Measurements from ENCODE around the gene DNAAF8. TPM values are rescaled to one million over a fixed set of nuclear protein-coding genes. Genes with fewer than 3 reads are reported as not detected.

The DNAAF8 gene
- total RNA-seq, 1 experiment from 2014 or later: 2.4 TPM

GRCh38 chr16:4693956-4694641, 40.2 kb upstream of the DNAAF8 start:
- H3K9me3 ChIP-seq (ENCODE audit: insufficient read depth, low read depth): no peaks in the 10 kb centered on the region
- peaks cover 3% of the 10 kb centered on the region; the same call in 1 of the 2 replicates for H3K79me2 ChIP-seq (ENCODE audit: low read depth)
- peaks cover 3% of the 10 kb centered on the region; the same call in 1 of the 2 replicates for H4K20me1 ChIP-seq (ENCODE audit: insufficient read depth)
- POLR2A ChIA-PET (ENCODE audit: unreplicated experiment): interaction anchor here (0.6 kb wide), 1 partner anchor 92 kb away, joined by 14 read pairs; no protein-coding TSS in a partner anchor
- 0 out of 2 replicates have a peak overlapping the region, but pooled peaks have one; percentile 16 for H3K27ac ChIP-seq
- CTCF ChIA-PET: interaction anchor here (0.6 kb wide), 1 partner anchor 384 kb away, joined by 6 read pairs; no protein-coding TSS in a partner anchor
- peak in 1 of 2 experiments; percentile 54 for DNase-seq
- intact Hi-C loops (cut with micrococcal nuclease; ENCODE audit: unreplicated experiment): no loop called here
- peak overlapping the region; percentile 90 for H3K4me3 ChIP-seq
- no peaks in the 10 kb centered on the region for H3K27me3 ChIP-seq (ENCODE audit: insufficient read depth, low read depth)
- peak overlapping the region; percentile 69 for H2AFZ ChIP-seq
- peaks cover 4% of the 10 kb centered on the region; the same call in 1 of the 2 replicates for H3F3A ChIP-seq (ENCODE audit: insufficient read depth, low read depth)
- H3K4me2 ChIP-seq: peak overlapping the region; percentile 78
- BruUV-seq (replicated peaks): no TSS peak
- TF ChIP-seq CTCF (conservative IDR thresholded peaks at IDR 0.05): no peak
- TF ChIP-seq EZH2 (IDR thresholded peaks at IDR 0.05; ENCODE audit: low read depth): no peak
- peaks cover 10% of the 10 kb centered on the region; the same call in 1 of the 2 replicates for H3K4me1 ChIP-seq (replicated peaks; ENCODE audit: insufficient read depth)
- H3K36me3 ChIP-seq (ENCODE audit: low read depth): no peaks in the 10 kb centered on the region
- H3K9me2 ChIP-seq (ENCODE audit: insufficient read depth): no peaks in the 10 kb centered on the region

- Histone ChIP-seq H3K36me3 (ENCODE audit: low read depth) (no peaks in the 10 kb centered on the region), H3K9me2 (ENCODE audit: insufficient read depth) (no peaks in the 10 kb centered on the region), H3K4me3 (peak overlapping the region; percentile 90; the same call in 1 of the 2 replicates), H4K20me1 (ENCODE audit: insufficient read depth) (peaks cover 3% of the 10 kb centered on the region; the same call in 1 of the 2 replicates), H3K27ac (no peak overlapping the region), H3K27me3 (ENCODE audit: insufficient read depth, low read depth) (no peaks in the 10 kb centered on the region), H2AFZ (no peak overlapping the region), H3K4me1 (replicated peaks; ENCODE audit: insufficient read depth) (peaks cover 10% of the 10 kb centered on the region; the same call in 1 of the 2 replicates), H3K79me2 (ENCODE audit: low read depth) (peaks cover 3% of the 10 kb centered on the region; the same call in 1 of the 2 replicates), H3K4me2 (peak overlapping the region; percentile 78), H3K9me3 (ENCODE audit: insufficient read depth, low read depth) (no peaks in the 10 kb centered on the region), H3F3A (ENCODE audit: insufficient read depth, low read depth) (peaks cover 4% of the 10 kb centered on the region; the same call in 1 of the 2 replicates)
- BruUV-seq (replicated peaks): no TSS peak
- intact Hi-C loops (cut with micrococcal nuclease; ENCODE audit: unreplicated experiment): no loop called here
- no peak for DNase-seq
- ChIA-PET CTCF (interaction anchor here (0.6 kb wide), 1 partner anchor 385 kb away, joined by 6 read pairs; no protein-coding TSS in a partner anchor), POLR2A (ENCODE audit: unreplicated experiment) (interaction anchor here (0.6 kb wide), 1 partner anchor 253 kb away, joined by 5 read pairs; no protein-coding TSS in a partner anchor)
- no peak for TF ChIP-seq CTCF (conservative IDR thresholded peaks at IDR 0.05)
- TF ChIP-seq EZH2 (IDR thresholded peaks at IDR 0.05; ENCODE audit: low read depth): no peak
Measured at GRCh38 chr16:4694642-4695451, 39.5 kb upstream of the DNAAF8 start.

GRCh38 chr16:4695473-4696171, 38.7 kb upstream of the DNAAF8 start:
- POLR2A ChIA-PET (ENCODE audit: unreplicated experiment): no interaction called here
- no peak overlapping the region for H2AFZ ChIP-seq
- TF ChIP-seq CTCF (conservative IDR thresholded peaks at IDR 0.05) (no peak), EZH2 (IDR thresholded peaks at IDR 0.05; ENCODE audit: low read depth) (no peak)
- no peak for DNase-seq
- CTCF ChIA-PET: interaction anchor here (0.6 kb wide), 1 partner anchor 119 kb away, joined by 9 read pairs; no protein-coding TSS in a partner anchor
- no peak overlapping the region for H3K4me3 ChIP-seq
- no peak overlapping the region for H3K4me2 ChIP-seq
- H3K27me3 ChIP-seq (ENCODE audit: insufficient read depth, low read depth): no peaks in the 10 kb centered on the region
- H3K79me2 ChIP-seq (ENCODE audit: low read depth): peaks cover 3% of the 10 kb centered on the region; the same call in 1 of the 2 replicates
- no peaks in the 10 kb centered on the region for H3K36me3 ChIP-seq (ENCODE audit: low read depth)
- no peaks in the 10 kb centered on the region for H3K9me3 ChIP-seq (ENCODE audit: insufficient read depth, low read depth)
- no peaks in the 10 kb centered on the region for H3K9me2 ChIP-seq (ENCODE audit: insufficient read depth)
- peaks cover 10% of the 10 kb centered on the region; the same call in 1 of the 2 replicates for H3K4me1 ChIP-seq (replicated peaks; ENCODE audit: insufficient read depth)
- no peak overlapping the region for H3K27ac ChIP-seq
- H4K20me1 ChIP-seq (ENCODE audit: insufficient read depth): peaks cover 3% of the 10 kb centered on the region; the same call in 1 of the 2 replicates
- H3F3A ChIP-seq (ENCODE audit: insufficient read depth, low read depth): peaks cover 5% of the 10 kb centered on the region; the same call in 1 of the 2 replicates
- intact Hi-C loops (cut with micrococcal nuclease; ENCODE audit: unreplicated experiment): no loop called here
- BruUV-seq (replicated peaks): TSS peak; percentile 34

All from PC-9 (cell line).